WTC11 (cell line): Measurements from ENCODE around the gene C19orf44. TPM values are rescaled to one million over a fixed set of nuclear protein-coding genes. Genes with fewer than 3 reads are reported as not detected.

Experiments used
- ATAC-seq: fragments of 200-7000 bp; cut with Tn5 transposase; 2 replicates; pipeline ENCODE4 v1.10.0; 2021; ENCODE audit warnings: mild to moderate bottlenecking, moderate library complexity
- CTCF ChIA-PET: fragments of 300-600 bp; sonication (Branson Sonifier 250); formaldehyde crosslinking; loops from one replicate; lab custom pipeline; 2021; ENCODE audit warnings: antibody characterized with exemption; lab: Charles Lee
- POLR2A ChIA-PET: fragments of 350-600 bp; sonication (Branson Sonifier 250); formaldehyde crosslinking; loops from one replicate; lab custom pipeline; 2021; ENCODE audit warnings: antibody characterized with exemption; lab: Charles Lee
- DNase-seq: peaks from one replicate; pipeline ENCODE4 v3.0.0; 2021; ENCODE audit warnings: low spot score
- H3K27ac Mint-ChIP-seq: 2 replicates; pipeline ENCODE4 v1.8.0; 2021; ENCODE audit warnings: mixed read lengths
- H3K27me3 Mint-ChIP-seq: 2 replicates; pipeline ENCODE4 v1.8.0; 2021; ENCODE audit warnings: low read depth, mild to moderate bottlenecking, moderate library complexity, mixed read lengths
- H3K36me3 Mint-ChIP-seq: 2 replicates; pipeline ENCODE4 v1.8.0; 2021; ENCODE audit warnings: mixed read lengths
- H3K4me1 Mint-ChIP-seq: 2 replicates; pipeline ENCODE4 v1.8.0; 2022; ENCODE audit warnings: mixed read lengths
- H3K4me3 Mint-ChIP-seq: 2 replicates; pipeline ENCODE4 v1.8.0; 2021; ENCODE audit warnings: mild to moderate bottlenecking, moderate library complexity, mixed read lengths
- H3K9me3 Mint-ChIP-seq: 2 replicates; pipeline ENCODE4 v1.8.0; 2021; ENCODE audit warnings: mixed read lengths
- CBFB ChIP-seq: sonication (generic); formaldehyde crosslinking; IDR thresholded peaks from 2 replicates; pipeline ENCODE4 v1.8.1; 2022; ENCODE audit warnings: mild to moderate bottlenecking, low read depth, missing genetic modification reagents
- CREB1 ChIP-seq: sonication (generic); formaldehyde crosslinking; IDR thresholded peaks from 2 replicates; pipeline ENCODE4 v1.8.0; 2023; ENCODE audit warnings: mild to moderate bottlenecking, missing genetic modification reagents
- EMX1 ChIP-seq: fragments of 250-450 bp; sonication (Bioruptor Pico); IDR thresholded peaks from 2 replicates; pipeline ENCODE4 v1.8.0; 2021; ENCODE audit warnings: mild to moderate bottlenecking
- FOXJ3 ChIP-seq: sonication (generic); formaldehyde crosslinking; IDR thresholded peaks from 2 replicates; pipeline ENCODE4 v1.9.0; 2021; ENCODE audit warnings: missing genetic modification reagents, mild to moderate bottlenecking, borderline replicate concordance
- KAT7 ChIP-seq: sonication (generic); formaldehyde crosslinking; IDR thresholded peaks from 2 replicates; pipeline ENCODE4 v1.8.1; 2023; ENCODE audit warnings: missing genetic modification reagents, mild to moderate bottlenecking, borderline replicate concordance
- NFE2L1 ChIP-seq: sonication (generic); formaldehyde crosslinking; IDR thresholded peaks from 2 replicates; pipeline ENCODE4 v1.8.1; 2023; ENCODE audit warnings: missing genetic modification reagents
- NR2C2 ChIP-seq: sonication (generic); formaldehyde crosslinking; IDR thresholded peaks from 2 replicates; pipeline ENCODE4 v1.8.0; 2022; ENCODE audit warnings: mild to moderate bottlenecking, missing genetic modification reagents
- ZNF121 ChIP-seq: sonication (generic); formaldehyde crosslinking; IDR thresholded peaks from 2 replicates; pipeline ENCODE4 v1.8.0; 2023; ENCODE audit warnings: missing genetic modification reagents
- ZNF138 ChIP-seq: sonication (generic); formaldehyde crosslinking; conservative IDR thresholded peaks from 2 replicates; pipeline ENCODE4 v1.8.1; 2022; ENCODE audit warnings: mild to moderate bottlenecking, moderate library complexity, missing genetic modification reagents
- ZNF263 ChIP-seq: sonication (generic); formaldehyde crosslinking; IDR thresholded peaks from 2 replicates; pipeline ENCODE4 v1.8.1; 2022; ENCODE audit warnings: low read depth, mild to moderate bottlenecking, moderate library complexity, missing genetic modification reagents
- ZNF671 ChIP-seq: fragments of 250-450 bp; sonication (Bioruptor Pico); IDR thresholded peaks from 2 replicates; pipeline ENCODE4 v1.8.0; 2021; ENCODE audit warnings: mild to moderate bottlenecking
- total RNA-seq: library from RNA; stranded (reverse); gene quantifications from 3 replicates; pipeline ENCODE4 v1.2.3, GENCODE V29; 2021
- TF ChIP-seq, protein P1 (sequence below): sonication (generic); formaldehyde crosslinking; IDR thresholded peaks from 2 replicates; pipeline ENCODE4 v1.8.0; 2022; ENCODE audit warnings: mild to moderate bottlenecking, missing genetic modification reagents
- TF ChIP-seq, protein P2 (sequence below): sonication (generic); formaldehyde crosslinking; IDR thresholded peaks from 2 replicates; pipeline ENCODE4 v1.8.0; 2022; ENCODE audit warnings: mild to moderate bottlenecking, missing genetic modification reagents
- TF ChIP-seq, protein P3 (sequence below): fragments of 250-450 bp; sonication (Bioruptor Pico); IDR thresholded peaks from 2 replicates; pipeline ENCODE4 v1.9.0; 2021; ENCODE audit warnings: mild to moderate bottlenecking, borderline replicate concordance
- TF ChIP-seq, protein P4 (sequence below): sonication (generic); formaldehyde crosslinking; IDR thresholded peaks from 2 replicates; pipeline ENCODE4 v1.8.1; 2023; ENCODE audit warnings: mild to moderate bottlenecking, missing genetic modification reagents
- TF ChIP-seq, protein P5 (sequence below): sonication (generic); formaldehyde crosslinking; IDR thresholded peaks from 2 replicates; pipeline ENCODE4 v1.8.0; 2023; ENCODE audit warnings: mild to moderate bottlenecking, missing genetic modification reagents
- TF ChIP-seq, protein P6 (sequence below): fragments of 250-450 bp; sonication (Bioruptor Pico); IDR thresholded peaks from 2 replicates; pipeline ENCODE4 v2.1.2; 2022; ENCODE audit warnings: mild to moderate bottlenecking, moderate library complexity
- TF ChIP-seq, protein P7 (sequence below): sonication (generic); formaldehyde crosslinking; IDR thresholded peaks from 2 replicates; pipeline ENCODE4 v1.8.1; 2022; ENCODE audit warnings: missing genetic modification reagents, borderline replicate concordance

Gene C19orf44
- total RNA-seq, 1 experiment from 2014 or later: 4.1 TPM

DNA sequence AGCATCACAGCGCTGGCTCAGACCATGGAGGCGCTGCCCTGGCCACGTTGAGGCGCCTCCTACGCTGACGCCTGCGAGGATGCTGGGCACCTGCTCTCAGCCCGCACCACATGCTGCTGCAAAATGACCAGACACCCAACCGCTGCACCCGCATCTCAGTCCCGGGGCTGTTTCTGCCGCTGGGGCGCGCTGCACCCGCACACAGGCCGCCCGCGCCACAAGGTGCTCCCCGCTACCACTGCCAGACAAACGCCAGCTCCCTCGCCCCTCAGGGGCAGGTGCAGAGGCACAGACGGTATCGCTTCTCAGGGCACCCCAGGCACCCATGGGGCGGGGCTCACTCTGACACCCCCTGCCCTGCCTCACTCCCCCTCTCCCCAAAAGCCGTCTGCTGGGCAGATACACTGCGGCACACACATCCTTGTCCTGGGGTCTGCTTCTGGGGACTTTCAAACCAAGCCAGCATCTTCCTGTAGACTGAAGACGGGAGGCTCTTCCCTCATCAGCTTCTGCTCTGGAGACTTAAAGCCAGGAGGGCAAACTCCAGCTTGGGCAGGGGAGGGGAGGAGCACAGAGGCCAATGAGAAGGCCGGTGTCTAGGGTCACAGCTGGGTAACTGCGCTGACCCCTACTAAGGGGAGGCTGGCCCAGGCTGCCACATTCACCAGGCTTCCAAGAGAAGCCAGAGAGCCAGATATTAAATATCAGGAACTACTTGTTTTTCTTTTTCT is 29.7 kb downstream of the C19orf44 start (continued):
- no peak for TF ChIP-seq ZNF138 (CRISPR knock-in tag)
- TF ChIP-seq, protein P1, sequence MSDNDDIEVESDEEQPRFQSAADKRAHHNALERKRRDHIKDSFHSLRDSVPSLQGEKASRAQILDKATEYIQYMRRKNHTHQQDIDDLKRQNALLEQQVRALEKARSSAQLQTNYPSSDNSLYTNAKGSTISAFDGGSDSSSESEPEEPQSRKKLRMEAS (CRISPR knock-in tag): no peak
- no peak for TF ChIP-seq NR2C2 (CRISPR knock-in tag)
- TF ChIP-seq KAT7: no peak
- TF ChIP-seq, protein P2, sequence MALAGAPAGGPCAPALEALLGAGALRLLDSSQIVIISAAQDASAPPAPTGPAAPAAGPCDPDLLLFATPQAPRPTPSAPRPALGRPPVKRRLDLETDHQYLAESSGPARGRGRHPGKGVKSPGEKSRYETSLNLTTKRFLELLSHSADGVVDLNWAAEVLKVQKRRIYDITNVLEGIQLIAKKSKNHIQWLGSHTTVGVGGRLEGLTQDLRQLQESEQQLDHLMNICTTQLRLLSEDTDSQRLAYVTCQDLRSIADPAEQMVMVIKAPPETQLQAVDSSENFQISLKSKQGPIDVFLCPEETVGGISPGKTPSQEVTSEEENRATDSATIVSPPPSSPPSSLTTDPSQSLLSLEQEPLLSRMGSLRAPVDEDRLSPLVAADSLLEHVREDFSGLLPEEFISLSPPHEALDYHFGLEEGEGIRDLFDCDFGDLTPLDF (CRISPR knock-in tag): no peak

DNA sequence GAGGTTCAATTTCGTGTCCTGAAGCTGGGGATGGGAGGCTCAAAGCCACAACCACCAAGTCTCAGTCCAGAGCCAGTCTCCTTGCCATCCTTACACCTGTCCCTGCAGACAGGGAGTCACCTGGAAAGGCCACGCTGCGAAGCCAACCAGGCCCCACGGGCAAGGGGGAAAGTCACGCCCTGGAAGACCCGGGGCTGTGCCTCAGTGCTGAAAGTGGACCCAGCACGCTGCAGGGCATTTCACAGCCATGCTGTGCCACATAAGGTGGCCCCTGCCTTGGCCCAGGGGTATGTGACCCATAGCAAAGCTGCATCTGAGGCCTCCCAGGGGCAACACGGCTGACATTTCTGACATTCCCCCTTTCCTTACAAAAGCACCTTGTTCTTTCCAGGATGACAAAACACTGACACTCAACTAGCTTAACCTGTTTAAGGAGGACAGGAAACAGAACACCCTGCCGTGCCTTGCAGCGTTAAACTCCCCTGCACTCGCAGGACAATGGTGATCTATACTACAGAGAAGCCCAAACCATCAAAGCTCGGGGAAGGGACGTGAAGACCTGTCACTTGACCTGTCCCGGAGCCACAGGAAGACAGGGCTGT is 31.2 kb downstream of the C19orf44 start:
- Mint-ChIP-seq H3K9me3 (no peaks in the 10 kb centered on the region), H3K27ac (no peak overlapping the region), H3K4me3 (no peak overlapping the region), H3K4me1 (no peaks in the 10 kb centered on the region), H3K27me3 (no peaks in the 10 kb centered on the region), H3K36me3 (peaks cover 63% of the 10 kb centered on the region)
- POLR2A ChIA-PET: interaction anchor here (0.5 to 0.6 kb wide), 2 partner anchors 86 to 139 kb away, joined by 3 read pairs; no protein-coding TSS in a partner anchor
- DNase-seq (no peak), ATAC-seq (no peak)
- CTCF ChIA-PET: interaction anchor here (0.6 to 1.7 kb wide), 4 partner anchors 8 to 88 kb away, joined by 3 read pairs; partner anchors contain the start of gene C19orf44
- TF ChIP-seq, protein P3, sequence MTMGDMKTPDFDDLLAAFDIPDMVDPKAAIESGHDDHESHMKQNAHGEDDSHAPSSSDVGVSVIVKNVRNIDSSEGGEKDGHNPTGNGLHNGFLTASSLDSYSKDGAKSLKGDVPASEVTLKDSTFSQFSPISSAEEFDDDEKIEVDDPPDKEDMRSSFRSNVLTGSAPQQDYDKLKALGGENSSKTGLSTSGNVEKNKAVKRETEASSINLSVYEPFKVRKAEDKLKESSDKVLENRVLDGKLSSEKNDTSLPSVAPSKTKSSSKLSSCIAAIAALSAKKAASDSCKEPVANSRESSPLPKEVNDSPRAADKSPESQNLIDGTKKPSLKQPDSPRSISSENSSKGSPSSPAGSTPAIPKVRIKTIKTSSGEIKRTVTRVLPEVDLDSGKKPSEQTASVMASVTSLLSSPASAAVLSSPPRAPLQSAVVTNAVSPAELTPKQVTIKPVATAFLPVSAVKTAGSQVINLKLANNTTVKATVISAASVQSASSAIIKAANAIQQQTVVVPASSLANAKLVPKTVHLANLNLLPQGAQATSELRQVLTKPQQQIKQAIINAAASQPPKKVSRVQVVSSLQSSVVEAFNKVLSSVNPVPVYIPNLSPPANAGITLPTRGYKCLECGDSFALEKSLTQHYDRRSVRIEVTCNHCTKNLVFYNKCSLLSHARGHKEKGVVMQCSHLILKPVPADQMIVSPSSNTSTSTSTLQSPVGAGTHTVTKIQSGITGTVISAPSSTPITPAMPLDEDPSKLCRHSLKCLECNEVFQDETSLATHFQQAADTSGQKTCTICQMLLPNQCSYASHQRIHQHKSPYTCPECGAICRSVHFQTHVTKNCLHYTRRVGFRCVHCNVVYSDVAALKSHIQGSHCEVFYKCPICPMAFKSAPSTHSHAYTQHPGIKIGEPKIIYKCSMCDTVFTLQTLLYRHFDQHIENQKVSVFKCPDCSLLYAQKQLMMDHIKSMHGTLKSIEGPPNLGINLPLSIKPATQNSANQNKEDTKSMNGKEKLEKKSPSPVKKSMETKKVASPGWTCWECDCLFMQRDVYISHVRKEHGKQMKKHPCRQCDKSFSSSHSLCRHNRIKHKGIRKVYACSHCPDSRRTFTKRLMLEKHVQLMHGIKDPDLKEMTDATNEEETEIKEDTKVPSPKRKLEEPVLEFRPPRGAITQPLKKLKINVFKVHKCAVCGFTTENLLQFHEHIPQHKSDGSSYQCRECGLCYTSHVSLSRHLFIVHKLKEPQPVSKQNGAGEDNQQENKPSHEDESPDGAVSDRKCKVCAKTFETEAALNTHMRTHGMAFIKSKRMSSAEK (CRISPR knock-in tag): no peak
- TF ChIP-seq, protein P1 (CRISPR knock-in tag): no peak
- TF ChIP-seq EMX1 (CRISPR knock-in tag) (no peak), ZNF671 (CRISPR knock-in tag) (no peak), CREB1 (CRISPR knock-in tag) (no peak), CBFB (CRISPR knock-in tag) (no peak), ZNF121 (no peak), NFE2L1 (CRISPR knock-in tag) (no peak), ZNF263 (CRISPR knock-in tag) (no peak), FOXJ3 (no peak)
- TF ChIP-seq, protein P4, sequence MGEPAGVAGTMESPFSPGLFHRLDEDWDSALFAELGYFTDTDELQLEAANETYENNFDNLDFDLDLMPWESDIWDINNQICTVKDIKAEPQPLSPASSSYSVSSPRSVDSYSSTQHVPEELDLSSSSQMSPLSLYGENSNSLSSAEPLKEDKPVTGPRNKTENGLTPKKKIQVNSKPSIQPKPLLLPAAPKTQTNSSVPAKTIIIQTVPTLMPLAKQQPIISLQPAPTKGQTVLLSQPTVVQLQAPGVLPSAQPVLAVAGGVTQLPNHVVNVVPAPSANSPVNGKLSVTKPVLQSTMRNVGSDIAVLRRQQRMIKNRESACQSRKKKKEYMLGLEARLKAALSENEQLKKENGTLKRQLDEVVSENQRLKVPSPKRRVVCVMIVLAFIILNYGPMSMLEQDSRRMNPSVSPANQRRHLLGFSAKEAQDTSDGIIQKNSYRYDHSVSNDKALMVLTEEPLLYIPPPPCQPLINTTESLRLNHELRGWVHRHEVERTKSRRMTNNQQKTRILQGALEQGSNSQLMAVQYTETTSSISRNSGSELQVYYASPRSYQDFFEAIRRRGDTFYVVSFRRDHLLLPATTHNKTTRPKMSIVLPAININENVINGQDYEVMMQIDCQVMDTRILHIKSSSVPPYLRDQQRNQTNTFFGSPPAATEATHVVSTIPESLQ: no peak
- TF ChIP-seq, protein P5, sequence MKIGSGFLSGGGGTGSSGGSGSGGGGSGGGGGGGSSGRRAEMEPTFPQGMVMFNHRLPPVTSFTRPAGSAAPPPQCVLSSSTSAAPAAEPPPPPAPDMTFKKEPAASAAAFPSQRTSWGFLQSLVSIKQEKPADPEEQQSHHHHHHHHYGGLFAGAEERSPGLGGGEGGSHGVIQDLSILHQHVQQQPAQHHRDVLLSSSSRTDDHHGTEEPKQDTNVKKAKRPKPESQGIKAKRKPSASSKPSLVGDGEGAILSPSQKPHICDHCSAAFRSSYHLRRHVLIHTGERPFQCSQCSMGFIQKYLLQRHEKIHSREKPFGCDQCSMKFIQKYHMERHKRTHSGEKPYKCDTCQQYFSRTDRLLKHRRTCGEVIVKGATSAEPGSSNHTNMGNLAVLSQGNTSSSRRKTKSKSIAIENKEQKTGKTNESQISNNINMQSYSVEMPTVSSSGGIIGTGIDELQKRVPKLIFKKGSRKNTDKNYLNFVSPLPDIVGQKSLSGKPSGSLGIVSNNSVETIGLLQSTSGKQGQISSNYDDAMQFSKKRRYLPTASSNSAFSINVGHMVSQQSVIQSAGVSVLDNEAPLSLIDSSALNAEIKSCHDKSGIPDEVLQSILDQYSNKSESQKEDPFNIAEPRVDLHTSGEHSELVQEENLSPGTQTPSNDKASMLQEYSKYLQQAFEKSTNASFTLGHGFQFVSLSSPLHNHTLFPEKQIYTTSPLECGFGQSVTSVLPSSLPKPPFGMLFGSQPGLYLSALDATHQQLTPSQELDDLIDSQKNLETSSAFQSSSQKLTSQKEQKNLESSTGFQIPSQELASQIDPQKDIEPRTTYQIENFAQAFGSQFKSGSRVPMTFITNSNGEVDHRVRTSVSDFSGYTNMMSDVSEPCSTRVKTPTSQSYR (CRISPR knock-in tag): no peak
- TF ChIP-seq, protein P6, sequence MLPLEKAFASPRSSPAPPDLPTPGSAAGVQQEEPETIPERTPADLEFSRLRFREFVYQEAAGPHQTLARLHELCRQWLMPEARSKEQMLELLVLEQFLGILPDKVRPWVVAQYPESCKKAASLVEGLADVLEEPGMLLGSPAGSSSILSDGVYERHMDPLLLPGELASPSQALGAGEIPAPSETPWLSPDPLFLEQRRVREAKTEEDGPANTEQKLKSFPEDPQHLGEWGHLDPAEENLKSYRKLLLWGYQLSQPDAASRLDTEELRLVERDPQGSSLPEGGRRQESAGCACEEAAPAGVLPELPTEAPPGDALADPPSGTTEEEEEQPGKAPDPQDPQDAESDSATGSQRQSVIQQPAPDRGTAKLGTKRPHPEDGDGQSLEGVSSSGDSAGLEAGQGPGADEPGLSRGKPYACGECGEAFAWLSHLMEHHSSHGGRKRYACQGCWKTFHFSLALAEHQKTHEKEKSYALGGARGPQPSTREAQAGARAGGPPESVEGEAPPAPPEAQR (CRISPR knock-in tag): no peak
- TF ChIP-seq, protein P7, sequence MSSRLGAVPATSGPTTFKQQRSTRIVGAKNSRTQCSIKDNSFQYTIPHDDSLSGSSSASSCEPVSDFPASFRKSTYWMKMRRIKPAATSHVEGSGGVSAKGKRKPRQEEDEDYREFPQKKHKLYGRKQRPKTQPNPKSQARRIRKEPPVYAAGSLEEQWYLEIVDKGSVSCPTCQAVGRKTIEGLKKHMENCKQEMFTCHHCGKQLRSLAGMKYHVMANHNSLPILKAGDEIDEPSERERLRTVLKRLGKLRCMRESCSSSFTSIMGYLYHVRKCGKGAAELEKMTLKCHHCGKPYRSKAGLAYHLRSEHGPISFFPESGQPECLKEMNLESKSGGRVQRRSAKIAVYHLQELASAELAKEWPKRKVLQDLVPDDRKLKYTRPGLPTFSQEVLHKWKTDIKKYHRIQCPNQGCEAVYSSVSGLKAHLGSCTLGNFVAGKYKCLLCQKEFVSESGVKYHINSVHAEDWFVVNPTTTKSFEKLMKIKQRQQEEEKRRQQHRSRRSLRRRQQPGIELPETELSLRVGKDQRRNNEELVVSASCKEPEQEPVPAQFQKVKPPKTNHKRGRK (CRISPR knock-in tag): no peak
